HEK293T (cell line): ENCODE results near the gene ZNF217.
"Not testable (repeated sequence)": the region's sequence is repeated elsewhere in the genome, so short reads cannot be mapped to it uniquely, and the experiment has no call there.

Experiments used
- ELF4 ChIP-seq: fragments of 450-650 bp; IDR thresholded peaks from 2 replicates; pipeline ENCODE4 v1.6.1; 2017; ENCODE audit warnings: antibody characterized with exemption
- FOXM1 ChIP-seq: fragments of 450-650 bp; IDR thresholded peaks from 2 replicates; pipeline ENCODE4 v1.6.1; 2017; ENCODE audit warnings: mild to moderate bottlenecking, borderline replicate concordance
- SUZ12 ChIP-seq: fragments of 450-650 bp; IDR thresholded peaks from 2 replicates; pipeline ENCODE4 v1.6.1; 2016; ENCODE audit warnings: mild to moderate bottlenecking
- TARDBP ChIP-seq: fragments of 450-650 bp; IDR thresholded peaks from 2 replicates; pipeline ENCODE4 v1.6.1; 2016
- ZNF384 ChIP-seq: fragments of 450-650 bp; IDR thresholded peaks from 2 replicates; pipeline ENCODE4 v1.6.1; 2016
- TF ChIP-seq, protein P1 (sequence below): fragments of 450-650 bp; IDR thresholded peaks from 2 replicates; pipeline ENCODE4 v1.6.1; 2016

GRCh38 chr20:53605401-53605800 is 11.8 kb upstream of the ZNF217 start:
- TF ChIP-seq ZNF384, SUZ12, TARDBP, FOXM1, ELF4: not testable (repeated sequence)
- TF ChIP-seq, protein P1, sequence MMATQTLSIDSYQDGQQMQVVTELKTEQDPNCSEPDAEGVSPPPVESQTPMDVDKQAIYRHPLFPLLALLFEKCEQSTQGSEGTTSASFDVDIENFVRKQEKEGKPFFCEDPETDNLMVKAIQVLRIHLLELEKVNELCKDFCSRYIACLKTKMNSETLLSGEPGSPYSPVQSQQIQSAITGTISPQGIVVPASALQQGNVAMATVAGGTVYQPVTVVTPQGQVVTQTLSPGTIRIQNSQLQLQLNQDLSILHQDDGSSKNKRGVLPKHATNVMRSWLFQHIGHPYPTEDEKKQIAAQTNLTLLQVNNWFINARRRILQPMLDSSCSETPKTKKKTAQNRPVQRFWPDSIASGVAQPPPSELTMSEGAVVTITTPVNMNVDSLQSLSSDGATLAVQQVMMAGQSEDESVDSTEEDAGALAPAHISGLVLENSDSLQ: not testable (repeated sequence)
